Measurements from ENCODE around the gene TP53INP2. TPM values are rescaled to one million over a fixed set of nuclear protein-coding genes. Genes with fewer than 3 reads are reported as not detected.
A peak's percentile ranks its signal among the peaks of the same experiment; 100 is the strongest.

Gene TP53INP2
- total and polyA plus RNA-seq, 2 of the 13 experiments (the other 11 are each of a cell fraction or from before 2014, with no cell fraction given): 5.2 to 18.8 TPM

DNA sequence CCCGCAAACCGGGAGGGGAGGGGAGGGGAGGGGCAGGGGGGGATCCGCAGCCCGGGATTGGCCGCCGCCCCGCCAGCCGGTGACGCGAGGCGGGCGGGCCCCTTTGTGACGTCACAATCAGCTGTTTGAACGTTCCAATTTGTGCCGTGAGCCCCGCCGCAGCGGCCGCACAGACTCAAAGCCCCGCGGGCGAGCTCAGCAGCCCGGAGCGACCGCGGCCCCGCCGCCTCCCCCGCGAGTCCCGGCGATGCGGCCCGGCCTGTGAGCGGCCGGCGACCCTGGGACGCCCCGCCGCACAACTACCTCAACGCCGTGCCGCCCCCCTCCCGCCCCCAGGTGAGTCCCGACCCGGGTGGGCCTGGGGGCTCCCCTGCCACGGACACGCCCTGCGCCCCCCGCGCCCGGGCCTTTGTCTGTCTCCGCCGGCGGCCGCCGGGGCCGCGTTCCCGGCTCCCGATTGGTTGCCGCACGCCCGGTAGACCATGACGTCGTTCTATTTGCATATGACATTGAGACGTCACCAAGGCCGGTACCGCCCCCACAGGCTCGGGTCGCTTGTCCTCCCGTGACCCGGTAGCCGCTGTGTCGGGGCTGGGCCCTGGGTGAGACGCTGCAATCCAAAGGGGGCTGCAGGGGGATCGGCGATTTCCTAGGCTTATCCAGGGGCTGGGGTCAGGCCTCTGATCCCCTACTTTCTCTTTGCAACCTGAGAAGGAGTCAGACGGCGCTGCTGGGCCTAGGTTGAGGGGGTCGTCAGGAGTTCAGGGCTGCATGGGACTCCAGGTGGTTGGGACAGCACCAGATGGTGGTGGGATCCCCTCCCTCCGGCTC, at the start of gene TP53INP2 (continued):
- TF ChIP-seq, protein P1, sequence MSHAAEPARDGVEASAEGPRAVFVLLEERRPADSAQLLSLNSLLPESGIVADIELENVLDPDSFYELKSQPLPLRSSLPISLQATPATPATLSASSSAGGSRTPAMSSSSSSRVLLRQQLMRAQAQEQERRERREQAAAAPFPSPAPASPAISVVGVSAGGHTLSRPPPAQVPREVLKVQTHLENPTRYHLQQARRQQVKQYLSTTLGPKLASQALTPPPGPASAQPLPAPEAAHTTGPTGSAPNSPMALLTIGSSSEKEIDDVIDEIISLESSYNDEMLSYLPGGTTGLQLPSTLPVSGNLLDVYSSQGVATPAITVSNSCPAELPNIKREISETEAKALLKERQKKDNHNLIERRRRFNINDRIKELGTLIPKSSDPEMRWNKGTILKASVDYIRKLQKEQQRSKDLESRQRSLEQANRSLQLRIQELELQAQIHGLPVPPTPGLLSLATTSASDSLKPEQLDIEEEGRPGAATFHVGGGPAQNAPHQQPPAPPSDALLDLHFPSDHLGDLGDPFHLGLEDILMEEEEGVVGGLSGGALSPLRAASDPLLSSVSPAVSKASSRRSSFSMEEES (CRISPR knock-in tag; IDR thresholded peaks at IDR 0.05): peak; percentile 67; the same call in 1 of the 2 replicates
- TF ChIP-seq YY1 (IDR thresholded peaks at IDR 0.05; ENCODE audit: insufficient read depth, insufficient replicate concordance, low read depth, low read length) (peak; percentile 66), TCF7L2 (IDR thresholded peaks at IDR 0.05; ENCODE audit: low read depth, low read length) (no peak), CCAR2 (optimal IDR thresholded peaks at IDR 0.05; ENCODE audit: low read depth, low read length) (no peak), MED1 (CRISPR knock-in tag; IDR thresholded peaks at IDR 0.05) (peak; percentile 48; the same call in 1 of the 2 replicates), GTF2F1 (IDR thresholded peaks at IDR 0.05; ENCODE audit: low read length) (0 out of 2 replicates have a peak, but pooled peaks have one; percentile 42), DPF2 (CRISPR knock-in tag; IDR thresholded peaks at IDR 0.05; ENCODE audit: borderline replicate concordance, low read depth) (no peak), HIVEP1 (CRISPR knock-in tag; IDR thresholded peaks at IDR 0.05) (peak; percentile 93), ZNF891 (CRISPR knock-in tag; IDR thresholded peaks at IDR 0.05) (peak; percentile 88), FOXP1 (IDR thresholded peaks at IDR 0.05) (no peak), FOXP1 (CRISPR knock-in tag; IDR thresholded peaks at IDR 0.05) (no peak), ZNF101 (CRISPR knock-in tag; IDR thresholded peaks at IDR 0.05; ENCODE audit: borderline replicate concordance, low read depth) (no peak), ZNF839 (CRISPR knock-in tag; IDR thresholded peaks at IDR 0.05; ENCODE audit: borderline replicate concordance) (peak; percentile 40; the same call in 1 of the 2 replicates), ZFYVE20 (CRISPR knock-in tag; IDR thresholded peaks at IDR 0.05; ENCODE audit: borderline replicate concordance, low read depth) (no peak), KDM4B (CRISPR knock-in tag; IDR thresholded peaks at IDR 0.05) (no peak; the same call in 1 of the 2 replicates), ZFY (CRISPR knock-in tag; IDR thresholded peaks at IDR 0.05) (peak; percentile 88), SMC3 (IDR thresholded peaks at IDR 0.05; ENCODE audit: low read length) (no peak), ZNF33A (CRISPR knock-in tag; IDR thresholded peaks at IDR 0.05; ENCODE audit: borderline replicate concordance) (no peak), MIER3 (CRISPR knock-in tag; IDR thresholded peaks at IDR 0.05; ENCODE audit: borderline replicate concordance) (0 out of 2 replicates have a peak, but pooled peaks have one; percentile 33), ZEB1 (IDR thresholded peaks at IDR 0.05; ENCODE audit: insufficient replicate concordance, low read depth) (no peak), ZNF569 (CRISPR knock-in tag; IDR thresholded peaks at IDR 0.05; ENCODE audit: borderline replicate concordance) (no peak), ZSCAN9 (CRISPR knock-in tag; IDR thresholded peaks at IDR 0.05; ENCODE audit: borderline replicate concordance) (no peak), RFXANK (CRISPR knock-in tag; IDR thresholded peaks at IDR 0.05) (no peak), RXRA (CRISPR knock-in tag; IDR thresholded peaks at IDR 0.05) (peak; percentile 100)
- TF ChIP-seq, protein P2, sequence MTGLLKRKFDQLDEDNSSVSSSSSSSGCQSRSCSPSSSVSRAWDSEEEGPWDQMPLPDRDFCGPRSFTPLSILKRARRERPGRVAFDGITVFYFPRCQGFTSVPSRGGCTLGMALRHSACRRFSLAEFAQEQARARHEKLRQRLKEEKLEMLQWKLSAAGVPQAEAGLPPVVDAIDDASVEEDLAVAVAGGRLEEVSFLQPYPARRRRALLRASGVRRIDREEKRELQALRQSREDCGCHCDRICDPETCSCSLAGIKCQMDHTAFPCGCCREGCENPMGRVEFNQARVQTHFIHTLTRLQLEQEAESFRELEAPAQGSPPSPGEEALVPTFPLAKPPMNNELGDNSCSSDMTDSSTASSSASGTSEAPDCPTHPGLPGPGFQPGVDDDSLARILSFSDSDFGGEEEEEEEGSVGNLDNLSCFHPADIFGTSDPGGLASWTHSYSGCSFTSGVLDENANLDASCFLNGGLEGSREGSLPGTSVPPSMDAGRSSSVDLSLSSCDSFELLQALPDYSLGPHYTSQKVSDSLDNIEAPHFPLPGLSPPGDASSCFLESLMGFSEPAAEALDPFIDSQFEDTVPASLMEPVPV (CRISPR knock-in tag; IDR thresholded peaks at IDR 0.05): peak; percentile 11; the same call in 1 of the 2 replicates
- TF ChIP-seq, protein P3, sequence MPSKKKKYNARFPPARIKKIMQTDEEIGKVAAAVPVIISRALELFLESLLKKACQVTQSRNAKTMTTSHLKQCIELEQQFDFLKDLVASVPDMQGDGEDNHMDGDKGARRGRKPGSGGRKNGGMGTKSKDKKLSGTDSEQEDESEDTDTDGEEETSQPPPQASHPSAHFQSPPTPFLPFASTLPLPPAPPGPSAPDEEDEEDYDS (CRISPR knock-in tag; IDR thresholded peaks at IDR 0.05): peak; percentile 61; the same call in 1 of the 2 replicates
- TF ChIP-seq, protein P4, sequence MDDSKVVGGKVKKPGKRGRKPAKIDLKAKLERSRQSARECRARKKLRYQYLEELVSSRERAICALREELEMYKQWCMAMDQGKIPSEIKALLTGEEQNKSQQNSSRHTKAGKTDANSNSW (CRISPR knock-in tag; IDR thresholded peaks at IDR 0.05; ENCODE audit: borderline replicate concordance): no peak
